Activated naive CD4-positive, alpha-beta T cell treated with Interleukin-2 at 50 U/mL for 16 hours (primary cell): ENCODE data around the gene STAT2.
"Not testable (repeated sequence)": the region's sequence is repeated elsewhere in the genome, so short reads cannot be mapped to it uniquely, and the experiment has no call there.

ENCODE experiments used
- DNase-seq: peaks from one replicate; pipeline ENCODE4 v3.0.0-alpha.2; 2020

STAT2 gene

GRCh38 chr12:56359851-56360767, at the start of gene STAT2:
Gene STAT2, minus strand, starts transcription at chr12:56360107. Its CDS starts 3,536 bp downstream, at chr12:56356571.
- DNase-seq, result peak; percentile 99

- DNase-seq, result no peak
These were observed 49.0 kb upstream of the STAT2 start for GRCh38 chr12:56408799-56409417.

GRCh38 chr12:56404227-56404626, 44.3 kb upstream of the STAT2 start:
- DNase-seq, result not testable (repeated sequence)

- DNase-seq, result not testable (repeated sequence)
These were observed 41.7 kb upstream of the STAT2 start for GRCh38 chr12:56401612-56402011.

- not testable (repeated sequence) for DNase-seq
These were observed 41.2 kb upstream of the STAT2 start for GRCh38 chr12:56401125-56401524.

GRCh38 chr12:56399466-56399865, 39.6 kb upstream of the STAT2 start:
- DNase-seq, result not testable (repeated sequence)

- no peak for DNase-seq
These were observed 38.4 kb upstream of the STAT2 start for GRCh38 chr12:56398324-56398723.

GRCh38 chr12:56392331-56392730, 32.4 kb upstream of the STAT2 start:
- DNase-seq, result no peak

- no peak for DNase-seq
These were observed 31.8 kb upstream of the STAT2 start for GRCh38 chr12:56391721-56392120.

- DNase-seq, result no peak
These were observed 29.5 kb upstream of the STAT2 start for GRCh38 chr12:56389412-56389811.

GRCh38 chr12:56387152-56387736, 27.3 kb upstream of the STAT2 start:
- no peak for DNase-seq

GRCh38 chr12:56385873-56386272, 26.0 kb upstream of the STAT2 start:
- DNase-seq, result no peak

GRCh38 chr12:56382611-56383010, 22.7 kb upstream of the STAT2 start:
- no peak for DNase-seq

GRCh38 chr12:56377989-56378316, 18.0 kb upstream of the STAT2 start:
- DNase-seq, result no peak

GRCh38 chr12:56377310-56377988, 17.5 kb upstream of the STAT2 start:
- DNase-seq, result no peak

GRCh38 chr12:56375598-56376434, 15.9 kb upstream of the STAT2 start:
- DNase-seq, result no peak

- DNase-seq, result no peak
These were observed 15.1 kb upstream of the STAT2 start for GRCh38 chr12:56374726-56375597.

GRCh38 chr12:56373515-56373914, 13.6 kb upstream of the STAT2 start:
- no peak for DNase-seq

GRCh38 chr12:56366948-56367347, 7.0 kb upstream of the STAT2 start:
- no peak for DNase-seq

- DNase-seq, result no peak
These were observed 2.5 kb upstream of the STAT2 start, which contains the start of gene APOF for GRCh38 chr12:56362130-56363059. Gene APOF, minus strand, starts transcription at chr12:56362857. Its CDS starts 112 bp downstream, at chr12:56362745.
